Measurements from ENCODE around the gene ARL11. TPM values are rescaled to one million over a fixed set of nuclear protein-coding genes. Genes with fewer than 3 reads are reported as not detected.

ARL11 gene
- total RNA-seq, 1 experiment from 2014 or later = 0.35 TPM

GRCh38 chr13:49657241-49657641 lies 28.9 kb downstream of the ARL11 start:
- no peaks in the 10 kb centered on the region for H3K27me3 Mint-ChIP-seq (ENCODE audit: low read depth)
- no peaks in the 10 kb centered on the region for H3K9me3 Mint-ChIP-seq
- no peak overlapping the region for H3K4me3 Mint-ChIP-seq
- ATAC-seq (no peak), DNase-seq (ENCODE audit: low spot score) (no peak)
- TF ChIP-seq KAT7 (CRISPR knock-in tag; IDR thresholded peaks at IDR 0.05; ENCODE audit: borderline replicate concordance) = no peak
- TF ChIP-seq ARID4B (CRISPR knock-in tag; IDR thresholded peaks at IDR 0.05; ENCODE audit: borderline replicate concordance) = no peak
- TF ChIP-seq IRF1 (CRISPR knock-in tag; IDR thresholded peaks at IDR 0.05) = no peak
- no peak for TF ChIP-seq TP53 (CRISPR knock-in tag; IDR thresholded peaks at IDR 0.05)
- TF ChIP-seq, protein P1, sequence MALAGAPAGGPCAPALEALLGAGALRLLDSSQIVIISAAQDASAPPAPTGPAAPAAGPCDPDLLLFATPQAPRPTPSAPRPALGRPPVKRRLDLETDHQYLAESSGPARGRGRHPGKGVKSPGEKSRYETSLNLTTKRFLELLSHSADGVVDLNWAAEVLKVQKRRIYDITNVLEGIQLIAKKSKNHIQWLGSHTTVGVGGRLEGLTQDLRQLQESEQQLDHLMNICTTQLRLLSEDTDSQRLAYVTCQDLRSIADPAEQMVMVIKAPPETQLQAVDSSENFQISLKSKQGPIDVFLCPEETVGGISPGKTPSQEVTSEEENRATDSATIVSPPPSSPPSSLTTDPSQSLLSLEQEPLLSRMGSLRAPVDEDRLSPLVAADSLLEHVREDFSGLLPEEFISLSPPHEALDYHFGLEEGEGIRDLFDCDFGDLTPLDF (CRISPR knock-in tag; IDR thresholded peaks at IDR 0.05) = no peak
- no peak for TF ChIP-seq FOXK1 (CRISPR knock-in tag; IDR thresholded peaks at IDR 0.05)
- no peak for TF ChIP-seq ZNF232 (CRISPR knock-in tag; IDR thresholded peaks at IDR 0.05)
- no peak for TF ChIP-seq E2F4 (CRISPR knock-in tag; IDR thresholded peaks at IDR 0.05; ENCODE audit: borderline replicate concordance, low read depth)
- no peak for TF ChIP-seq NR1H2 (CRISPR knock-in tag; IDR thresholded peaks at IDR 0.05)
- no peak for TF ChIP-seq ZBTB21 (CRISPR knock-in tag; IDR thresholded peaks at IDR 0.05; ENCODE audit: borderline replicate concordance)
- TF ChIP-seq, protein P2, sequence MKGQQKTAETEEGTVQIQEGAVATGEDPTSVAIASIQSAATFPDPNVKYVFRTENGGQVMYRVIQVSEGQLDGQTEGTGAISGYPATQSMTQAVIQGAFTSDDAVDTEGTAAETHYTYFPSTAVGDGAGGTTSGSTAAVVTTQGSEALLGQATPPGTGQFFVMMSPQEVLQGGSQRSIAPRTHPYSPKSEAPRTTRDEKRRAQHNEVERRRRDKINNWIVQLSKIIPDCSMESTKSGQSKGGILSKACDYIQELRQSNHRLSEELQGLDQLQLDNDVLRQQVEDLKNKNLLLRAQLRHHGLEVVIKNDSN (CRISPR knock-in tag; IDR thresholded peaks at IDR 0.05) = no peak
- TF ChIP-seq USF2 (CRISPR knock-in tag; IDR thresholded peaks at IDR 0.05) = no peak
- no peak for TF ChIP-seq ESRRA (CRISPR knock-in tag; IDR thresholded peaks at IDR 0.05; ENCODE audit: borderline replicate concordance)
- TF ChIP-seq, protein P3, sequence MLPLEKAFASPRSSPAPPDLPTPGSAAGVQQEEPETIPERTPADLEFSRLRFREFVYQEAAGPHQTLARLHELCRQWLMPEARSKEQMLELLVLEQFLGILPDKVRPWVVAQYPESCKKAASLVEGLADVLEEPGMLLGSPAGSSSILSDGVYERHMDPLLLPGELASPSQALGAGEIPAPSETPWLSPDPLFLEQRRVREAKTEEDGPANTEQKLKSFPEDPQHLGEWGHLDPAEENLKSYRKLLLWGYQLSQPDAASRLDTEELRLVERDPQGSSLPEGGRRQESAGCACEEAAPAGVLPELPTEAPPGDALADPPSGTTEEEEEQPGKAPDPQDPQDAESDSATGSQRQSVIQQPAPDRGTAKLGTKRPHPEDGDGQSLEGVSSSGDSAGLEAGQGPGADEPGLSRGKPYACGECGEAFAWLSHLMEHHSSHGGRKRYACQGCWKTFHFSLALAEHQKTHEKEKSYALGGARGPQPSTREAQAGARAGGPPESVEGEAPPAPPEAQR (CRISPR knock-in tag; IDR thresholded peaks at IDR 0.05) = no peak
- TF ChIP-seq EMX1 (CRISPR knock-in tag; IDR thresholded peaks at IDR 0.05) = no peak
- TF ChIP-seq FOXP4 (CRISPR knock-in tag; IDR thresholded peaks at IDR 0.05) = no peak
- TF ChIP-seq TCF7 (CRISPR knock-in tag; IDR thresholded peaks at IDR 0.05; ENCODE audit: low read depth) = no peak
- no peak for TF ChIP-seq ZNF416 (CRISPR knock-in tag; IDR thresholded peaks at IDR 0.05)
- CTCF ChIA-PET = interaction anchor here (1.8 kb wide), 1 partner anchor 14 kb away, joined by 4 read pairs; no protein-coding TSS in a partner anchor
- POLR2A ChIA-PET = no interaction called here
- peaks cover 24% of the 10 kb centered on the region for H3K36me3 Mint-ChIP-seq
- H3K4me1 Mint-ChIP-seq = peaks cover 4% of the 10 kb centered on the region
- H3K27ac Mint-ChIP-seq = 0 out of 2 replicates have a peak overlapping the region, but pooled peaks have one; percentile 19

Measured in WTC11 (cell line).